GM12878 (cell line): Measurements from ENCODE around the gene CRTC2. TPM values are rescaled to one million over a fixed set of nuclear protein-coding genes. Genes with fewer than 3 reads are reported as not detected.

Experiments used
- ATF7 ChIP-seq: fragments of 450-650 bp; IDR thresholded peaks from 2 replicates; pipeline ENCODE4 v1.6.1; 2016; ENCODE audit warnings: low read depth, mild to moderate bottlenecking
- BMI1 ChIP-seq: fragments of 450-650 bp; IDR thresholded peaks from 2 replicates; pipeline ENCODE4 v1.6.1; 2016; ENCODE audit warnings: mild to moderate bottlenecking, moderate library complexity, borderline replicate concordance
- E2F4 ChIP-seq: IDR thresholded peaks from 2 replicates; pipeline ENCODE4 v1.6.1; 2012; ENCODE audit warnings: low read depth, low read length, improper control_type of control experiment
- E4F1 ChIP-seq: fragments of 450-650 bp; IDR thresholded peaks from 2 replicates; pipeline ENCODE4 v1.6.1; 2018; ENCODE audit warnings: borderline replicate concordance, mild to moderate bottlenecking; ENCODE audit not compliant: partially characterized antibody
- EED ChIP-seq: sonication (generic); IDR thresholded peaks from 2 replicates; pipeline ENCODE4 v1.6.1; 2016; ENCODE audit warnings: antibody characterized with exemption, low read depth
- EZH2 ChIP-seq: IDR thresholded peaks from 2 replicates; pipeline ENCODE4 v1.6.1; 2012; ENCODE audit warnings: low read depth, mild to moderate bottlenecking, control low read depth, inconsistent platforms, low read length, borderline replicate concordance; ENCODE audit not compliant: control insufficient read depth
- HDGF ChIP-seq: fragments of 450-650 bp; IDR thresholded peaks from 2 replicates; pipeline ENCODE4 v1.6.1; 2016; ENCODE audit warnings: antibody characterized with exemption
- IKZF2 ChIP-seq, 2 experiments: fragments of 450-650 bp; IDR thresholded peaks; 2 replicates each; pipeline ENCODE4 v1.6.1; 2017; ENCODE audit warnings: mild to moderate bottlenecking in 2 of 2, moderate library complexity in 2 of 2
- LARP7 ChIP-seq: fragments of 450-650 bp; IDR thresholded peaks from 2 replicates; pipeline ENCODE4 v1.6.1; 2017; ENCODE audit warnings: mild to moderate bottlenecking
- MEF2A ChIP-seq: IDR thresholded peaks from 2 replicates; pipeline ENCODE4 v1.6.1; 2011; ENCODE audit warnings: low read depth, mild to moderate bottlenecking, low read length, moderate library complexity; ENCODE audit not compliant: insufficient read depth
- NR2C1 ChIP-seq: fragments of 450-650 bp; IDR thresholded peaks from 2 replicates; pipeline ENCODE4 v1.6.1; 2017; ENCODE audit warnings: antibody characterized with exemption, mild to moderate bottlenecking, moderate library complexity
- PAX8 ChIP-seq: fragments of 450-650 bp; IDR thresholded peaks from 2 replicates; pipeline ENCODE4 v1.6.1; 2017; ENCODE audit warnings: mild to moderate bottlenecking, moderate library complexity
- PKNOX1 ChIP-seq: fragments of 450-650 bp; IDR thresholded peaks from 2 replicates; pipeline ENCODE4 v1.6.1; 2016; ENCODE audit warnings: mild to moderate bottlenecking
- POLR2AphosphoS2 ChIP-seq: IDR thresholded peaks from 2 replicates; pipeline ENCODE4 v1.6.1; 2011; ENCODE audit warnings: low read depth, mild to moderate bottlenecking, low read length, improper control_type of control experiment, moderate library complexity
- POU2F2 ChIP-seq: IDR thresholded peaks from 3 replicates; pipeline ENCODE4 v1.6.1; 2011; ENCODE audit warnings: low read depth, mild to moderate bottlenecking, low read length, borderline replicate concordance
- RELB ChIP-seq: fragments of 450-650 bp; IDR thresholded peaks from 2 replicates; pipeline ENCODE4 v1.6.1; 2017; ENCODE audit warnings: low read depth, mild to moderate bottlenecking, moderate library complexity
- SMAD1 ChIP-seq: fragments of 450-650 bp; IDR thresholded peaks from 2 replicates; pipeline ENCODE4 v1.6.1; 2018; ENCODE audit warnings: mild to moderate bottlenecking, low read depth; ENCODE audit not compliant: partially characterized antibody
- SRF ChIP-seq, 2 experiments: IDR thresholded peaks; 2 replicates each; pipeline ENCODE4 v1.6.1; 2011; ENCODE audit warnings: low read depth in 2 of 2, low read length in 2 of 2, mild to moderate bottlenecking in 1 of 2, moderate library complexity in 1 of 2
- WRNIP1 ChIP-seq: IDR thresholded peaks from 2 replicates; pipeline ENCODE4 v1.6.1; 2011; ENCODE audit warnings: low read depth, low read length, improper control_type of control experiment, borderline replicate concordance
- ZNF592 ChIP-seq: fragments of 450-650 bp; IDR thresholded peaks from 2 replicates; pipeline ENCODE4 v1.6.1; 2017; ENCODE audit warnings: mild to moderate bottlenecking, moderate library complexity
- polyA plus RNA-seq, 11 experiments: library from polyadenylated mRNA; depleted of rRNA in 4 of 11; unstranded in 6 of 11; stranded (reverse) in 5 of 11; fragments of >200 nt; fragmentation: Nextera tagmentation in 4 of 11; fragmentation: Illumina TruSeq in 1 of 11; extraction: Ambion mirVana in 4 of 11; extraction: Trizol in 1 of 11; gene quantifications; 1 replicate in 1 of 11; 2 replicates in 10 of 11; pipeline versions ENCODE4 v1.2.1 to v1.2.3, GENCODE V29; 2011 to 2016; ENCODE audit warnings: inconsistent platforms in 2 of 11, missing spikeins in 2 of 11, low read depth in 1 of 11
- total RNA-seq, 4 experiments: library from RNA; depleted of rRNA in 3 of 4; stranded (reverse); fragments of >200 nt in 3 of 4; fragmentation: Illumina TruSeq in 1 of 4; extraction: Trizol in 1 of 4; gene quantifications; 2 replicates each; pipeline versions ENCODE4 v1.2.1 to v1.2.3, GENCODE V29; 2013 to 2021

Gene CRTC2
- total and polyA plus RNA-seq, 10 of the 15 experiments (the other 5 are each of a cell fraction or from before 2014, with no cell fraction given) = 5.1 to 57.9 (median 32.7) TPM

- TF ChIP-seq E4F1 = no peak
- TF ChIP-seq POLR2AphosphoS2 = peak; percentile 50; the same call in 1 of the 2 replicates
- TF ChIP-seq WRNIP1 = no peak
- TF ChIP-seq RELB = peak; percentile 25; the same call in 1 of the 2 replicates
- TF ChIP-seq PAX8 = no peak
- TF ChIP-seq ZNF592 = no peak
- no peak for TF ChIP-seq MEF2A
- no peak for TF ChIP-seq POU2F2
- TF ChIP-seq ATF7 = peak; percentile 53
- TF ChIP-seq LARP7 = peak; percentile 50; the same call in 1 of the 2 replicates
- peak; percentile 96 for TF ChIP-seq SMAD1
- TF ChIP-seq EED = peak; percentile 49; the same call in 1 of the 2 replicates
- no peak for TF ChIP-seq EZH2
- peak in 1 of 2 experiments; percentile 63; a peak in 3 of 4 replicates for TF ChIP-seq IKZF2 (IDR thresholded peaks at IDR 0.05)
- TF ChIP-seq HDGF = 0 out of 2 replicates have a peak, but pooled peaks have one; percentile 43
- TF ChIP-seq NR2C1 = no peak
- TF ChIP-seq SRF (IDR thresholded peaks at IDR 0.05; ENCODE audit: low read depth in 2 of 2, low read length in 2 of 2) = no peak
- no peak for TF ChIP-seq E2F4
- no peak for TF ChIP-seq BMI1
- TF ChIP-seq PKNOX1 = no peak
These were observed 5.5 kb upstream of the CRTC2 start (continued) for GRCh38 chr1:153963850-153964331.
